Naive B cell (primary cell): ENCODE data around the gene OR11A1. TPM values are rescaled to one million over a fixed set of nuclear protein-coding genes. Genes with fewer than 3 reads are reported as not detected.

Experiments
- ATAC-seq, 2 donors: fragments of 150-1000 bp; cut with Tn5 transposase; 2 replicates each; pipeline ENCODE4 v1.10.0; 2021; ENCODE audit warnings: low read depth in 2 of 2, mild to moderate bottlenecking in 2 of 2, moderate library complexity in 2 of 2
- DNase-seq: peaks from one replicate; pipeline ENCODE4 v3.0.0; 2022
- H3K27ac Mint-ChIP-seq, 6 donors: one replicate each; pipeline ENCODE4 v1.8.0; 2020 to 2022; ENCODE audit warnings: mild to moderate bottlenecking in 6 of 6, mixed read lengths in 6 of 6, moderate library complexity in 5 of 6, inconsistent platforms in 2 of 6
- H3K27me3 Mint-ChIP-seq, 3 donors: one replicate each; pipeline ENCODE4 v1.8.0; 2021 to 2022; ENCODE audit warnings: mixed read lengths in 3 of 3, mild to moderate bottlenecking in 1 of 3
- H3K36me3 Mint-ChIP-seq, 2 donors: one replicate each; pipeline ENCODE4 v1.8.0; 2020 to 2022; ENCODE audit warnings: mixed read lengths in 2 of 2, inconsistent platforms in 1 of 2, mild to moderate bottlenecking in 1 of 2
- H3K4me1 Mint-ChIP-seq, 3 donors: one replicate each; pipeline ENCODE4 v1.8.0; 2020 to 2022; ENCODE audit warnings: mixed read lengths in 3 of 3, inconsistent platforms in 1 of 3, mild to moderate bottlenecking in 1 of 3, moderate library complexity in 1 of 3
- H3K4me3 Mint-ChIP-seq, 8 donors: one replicate each; pipeline ENCODE4 v1.8.0; 2020 to 2022; ENCODE audit warnings: mild to moderate bottlenecking in 8 of 8, mixed read lengths in 8 of 8, moderate library complexity in 8 of 8, inconsistent platforms in 2 of 8
- H3K9me3 Mint-ChIP-seq, 7 donors: one replicate each; pipeline ENCODE4 v1.8.0; 2020 to 2022; ENCODE audit warnings: mixed read lengths in 7 of 7, mild to moderate bottlenecking in 5 of 7, inconsistent platforms in 2 of 7, moderate library complexity in 1 of 7
- polyA plus RNA-seq, 6 donors: library from polyadenylated mRNA; unstranded; fragments of 300-500 nt; fragmentation: Illumina TruSeq; gene quantifications; one replicate each; pipeline ENCODE4 v1.2.3, GENCODE V29; 2021; ENCODE audit warnings: low read depth in 6 of 6

The OR11A1 gene
- polyA plus RNA-seq, 6 donors from 2014 or later: not detected

DNA sequence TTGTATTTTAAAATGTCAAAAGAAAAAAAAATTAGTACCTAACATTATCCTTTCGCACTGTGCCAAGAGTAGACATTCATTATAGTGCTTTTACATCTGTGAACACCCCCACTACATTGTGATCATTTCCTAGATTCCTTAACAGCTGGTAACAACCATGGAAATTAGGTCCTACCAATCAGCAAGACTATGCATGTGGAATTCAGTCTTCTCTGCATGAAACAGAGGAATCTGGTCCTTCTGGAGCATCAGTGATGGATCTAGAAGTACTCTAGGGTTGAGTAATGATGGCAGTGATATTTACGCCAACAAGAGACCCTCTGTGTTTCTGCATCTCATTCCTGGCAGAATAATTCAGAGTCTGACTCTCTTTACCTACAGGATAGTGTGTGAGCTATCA is 32.7 kb downstream of the OR11A1 start:
- Mint-ChIP-seq H3K36me3 (no peaks in the 10 kb centered on the region), H3K9me3 (peaks cover 0 to 9% (median 2%) of the 10 kb centered on the region in 7 donors), H3K4me1 (no peaks in the 10 kb centered on the region), H3K27ac (no peak overlapping the region), H3K27me3 (peaks cover 28 to 34% (median 30%) of the 10 kb centered on the region in 3 donors), H3K4me3 (no peak overlapping the region)
- DNase-seq (no peak), ATAC-seq (no peak)

DNA sequence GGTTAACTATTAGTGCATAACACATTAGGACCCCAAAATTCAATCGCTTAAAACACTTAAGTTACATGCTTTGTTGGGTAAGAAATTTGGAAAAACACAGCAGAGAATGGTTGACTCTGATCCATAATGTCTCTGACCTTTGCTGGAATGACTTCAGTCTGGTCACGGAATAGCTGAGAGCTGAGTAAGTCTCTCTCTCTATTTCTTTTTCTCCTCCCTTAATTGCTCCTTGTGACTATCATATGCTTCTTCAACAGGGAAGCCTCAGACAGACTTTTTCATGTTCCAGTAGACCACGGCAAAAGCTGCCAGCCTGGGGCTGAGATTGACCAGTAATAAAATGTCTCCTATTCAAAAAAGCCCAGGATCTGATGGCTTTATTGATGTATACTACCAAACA is 37.4 kb downstream of the OR11A1 start:
- Mint-ChIP-seq H3K4me1 (no peaks in the 10 kb centered on the region), H3K27ac (no peak overlapping the region), H3K4me3 (no peak overlapping the region), H3K36me3 (no peaks in the 10 kb centered on the region), H3K9me3 (peaks cover 0 to 9% (median 0%) of the 10 kb centered on the region in 7 donors), H3K27me3 (peaks cover 20 to 31% (median 20%) of the 10 kb centered on the region in 3 donors)
- no peak for ATAC-seq
- no peak for DNase-seq

DNA sequence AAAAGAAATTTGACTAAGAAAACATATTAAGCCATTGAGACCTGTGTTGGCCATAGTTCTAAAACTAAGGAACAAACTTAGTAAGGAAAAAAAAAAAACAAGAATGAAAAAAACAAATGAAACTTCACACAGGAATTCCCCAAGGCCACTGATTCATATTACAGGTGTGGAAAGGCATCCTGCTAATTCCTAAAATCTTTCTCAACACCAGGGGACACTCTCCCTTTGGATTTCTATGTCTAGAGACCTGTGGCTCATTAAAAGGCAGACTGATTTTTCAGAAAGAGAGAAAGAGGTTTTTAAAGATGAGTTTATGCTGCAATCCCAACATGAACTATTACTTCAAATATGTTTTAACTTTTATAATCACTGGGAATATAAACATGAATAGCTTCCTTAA is 42.3 kb downstream of the OR11A1 start, which contains the start of gene OR12D1:
Gene OR12D1, plus strand, starts transcription at position 341 of the 400 bp plus-strand sequence.
- H3K9me3 Mint-ChIP-seq: peaks cover 4 to 24% (median 16%) of the 10 kb centered on the region in 7 donors
- ATAC-seq: no peak
- H3K36me3 Mint-ChIP-seq: peaks cover 5 to 10% of the 10 kb centered on the region in 2 donors
- H3K4me3 Mint-ChIP-seq: no peak within 1 kb of the TSS
- no peak for DNase-seq
- no peaks in the 10 kb centered on the region for H3K4me1 Mint-ChIP-seq
- peaks cover 37 to 44% (median 38%) of the 10 kb centered on the region in 3 donors for H3K27me3 Mint-ChIP-seq
- H3K27ac Mint-ChIP-seq: no peak within 1 kb of the TSS

DNA sequence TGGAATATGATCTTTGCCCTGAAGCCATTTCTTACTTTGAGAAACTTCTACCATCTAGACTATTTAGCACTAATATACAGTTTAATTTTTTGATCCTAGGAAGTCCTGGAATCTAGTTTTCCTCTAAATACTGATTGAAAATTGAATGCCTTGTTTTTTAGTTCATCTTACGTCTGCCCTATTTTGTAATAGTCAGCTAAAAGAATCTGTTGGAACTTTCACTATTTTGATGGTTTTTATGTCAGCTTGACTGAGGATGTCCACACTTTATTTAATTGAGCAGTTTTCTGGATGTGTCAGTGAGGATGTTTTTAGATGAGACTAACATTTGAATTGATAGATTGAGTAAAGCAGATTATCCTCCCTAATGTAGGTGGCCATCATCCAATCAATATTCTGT is 53.1 kb downstream of the OR11A1 start:
- Mint-ChIP-seq H3K27ac (no peak overlapping the region), H3K4me3 (no peak overlapping the region), H3K27me3 (peaks cover 10 to 23% (median 21%) of the 10 kb centered on the region in 3 donors), H3K4me1 (no peaks in the 10 kb centered on the region), H3K9me3 (peaks cover 0 to 20% (median 12%) of the 10 kb centered on the region in 7 donors), H3K36me3 (peaks cover 0 to 4% of the 10 kb centered on the region in 2 donors)
- DNase-seq (no peak), ATAC-seq (no peak)

DNA sequence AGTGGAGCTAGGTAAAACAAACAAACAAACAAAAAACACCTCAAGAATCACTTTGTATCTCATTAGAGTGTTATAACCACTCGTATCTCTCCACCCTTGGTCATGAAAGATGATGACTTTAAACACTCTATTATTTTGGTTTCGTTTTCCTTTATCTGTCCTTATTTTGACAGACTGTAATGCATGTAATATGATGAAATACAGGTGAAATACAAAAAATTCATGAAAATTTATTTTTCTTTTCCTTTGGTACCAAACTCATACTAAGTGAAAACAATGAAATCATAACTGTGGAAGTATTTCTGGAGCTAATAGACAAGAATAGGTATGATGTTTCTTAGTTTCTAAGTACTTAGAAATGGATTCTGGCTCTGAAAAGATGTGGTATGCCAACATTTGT is 57.3 kb downstream of the OR11A1 start:
- Mint-ChIP-seq H3K36me3 (no peaks in the 10 kb centered on the region), H3K27ac (no peak overlapping the region), H3K27me3 (peaks cover 17 to 30% (median 23%) of the 10 kb centered on the region in 3 donors), H3K4me3 (no peak overlapping the region), H3K4me1 (no peaks in the 10 kb centered on the region), H3K9me3 (peaks cover 0 to 7% (median 0%) of the 10 kb centered on the region in 7 donors)
- no peak for ATAC-seq
- DNase-seq: no peak

DNA sequence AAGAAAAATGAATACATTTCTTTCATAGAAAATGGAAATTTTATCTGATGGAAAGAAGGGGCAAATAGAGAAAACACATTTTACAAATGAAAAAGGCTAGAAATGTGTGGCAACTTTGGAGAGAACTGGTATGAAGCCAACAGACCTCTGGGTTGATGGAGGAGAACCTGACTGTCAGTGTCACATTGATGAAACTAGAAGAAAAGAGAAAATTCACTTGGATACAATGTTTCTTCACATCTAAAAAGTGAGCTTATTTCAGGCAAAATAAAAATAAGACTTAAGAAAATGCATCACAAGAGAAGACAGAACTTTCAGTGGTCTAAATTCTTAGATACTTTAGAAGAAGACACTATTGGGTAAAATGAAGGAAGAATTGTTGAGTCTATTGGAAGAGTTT is 61.5 kb downstream of the OR11A1 start, which contains the start of gene OR12D2:
Gene OR12D2, plus strand, starts transcription at position 301 of the 400 bp plus-strand sequence. CDS start 1,069 bp downstream, outside the sequence.
- H3K9me3 Mint-ChIP-seq: peaks cover 0 to 5% (median 0%) of the 10 kb centered on the region in 7 donors
- H3K4me1 Mint-ChIP-seq: no peaks in the 10 kb centered on the region
- H3K4me3 Mint-ChIP-seq: no peak within 1 kb of the TSS

DNA sequence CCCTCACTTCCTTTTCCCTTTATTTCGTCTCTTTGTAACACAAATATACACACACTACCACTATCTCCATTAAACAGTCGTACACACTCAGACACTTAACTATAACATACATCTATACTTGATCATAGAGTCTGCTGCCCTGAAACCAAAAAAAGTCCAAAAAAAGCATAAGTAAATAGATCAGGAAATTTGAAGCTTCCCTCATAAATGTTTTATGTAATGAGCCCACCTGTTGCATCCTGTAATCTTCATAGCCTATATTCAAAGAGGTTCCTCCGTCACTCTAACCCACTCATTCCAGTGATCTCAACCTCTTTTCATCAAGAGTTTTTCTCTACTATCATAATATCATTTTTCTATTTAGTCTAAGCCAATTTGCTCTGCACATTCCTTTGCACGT is 68.3 kb downstream of the OR11A1 start:
- peaks cover 29 to 36% (median 32%) of the 10 kb centered on the region in 3 donors for H3K27me3 Mint-ChIP-seq
- no peak overlapping the region for H3K4me3 Mint-ChIP-seq
- H3K27ac Mint-ChIP-seq: no peak overlapping the region
- H3K9me3 Mint-ChIP-seq: peaks cover 0 to 2% (median 0%) of the 10 kb centered on the region in 7 donors
- H3K4me1 Mint-ChIP-seq: no peaks in the 10 kb centered on the region
- no peak for ATAC-seq
- no peaks in the 10 kb centered on the region for H3K36me3 Mint-ChIP-seq
- DNase-seq: no peak

More for the DNA sequence above, 61.5 kb downstream of the OR11A1 start, which contains the start of gene OR12D2:
- peaks cover 19 to 39% (median 30%) of the 10 kb centered on the region in 3 donors for H3K27me3 Mint-ChIP-seq
- ATAC-seq (no peak), DNase-seq (no peak)
- H3K36me3 Mint-ChIP-seq: no peaks in the 10 kb centered on the region
- no peak within 1 kb of the TSS for H3K27ac Mint-ChIP-seq

DNA sequence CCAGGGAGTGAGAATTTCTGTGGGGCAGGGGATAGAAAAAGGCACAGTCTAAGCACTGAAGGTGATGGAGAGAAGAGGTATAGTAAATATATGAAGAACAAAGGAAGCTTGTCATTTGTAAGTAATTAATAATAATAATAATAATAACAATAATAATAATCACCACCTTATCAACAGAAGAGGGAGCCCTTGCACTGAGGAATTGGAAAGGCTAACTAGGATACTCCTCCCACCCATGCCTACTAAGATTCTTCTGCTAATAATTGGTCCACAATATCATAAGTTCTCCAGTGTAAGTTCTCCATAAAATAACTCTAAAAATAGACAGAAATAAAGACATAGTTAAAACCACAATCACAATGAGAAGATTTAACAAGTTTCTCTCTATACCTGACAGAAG is 80.9 kb downstream of the OR11A1 start:
- Mint-ChIP-seq H3K36me3 (no peaks in the 10 kb centered on the region), H3K4me1 (no peaks in the 10 kb centered on the region), H3K27ac (no peak overlapping the region), H3K4me3 (no peak overlapping the region), H3K27me3 (peaks cover 12 to 45% (median 16%) of the 10 kb centered on the region in 3 donors), H3K9me3 (peaks cover 0 to 8% (median 2%) of the 10 kb centered on the region in 7 donors)
- no peak for DNase-seq
- no peak for ATAC-seq

Other genes starting within 250 kb of the OR11A1 start
- gene OR14J1, start 155.4 kb downstream of the OR11A1 start, polyA plus RNA-seq: not detected
- not detected for gene OR5V1, start 88.2 kb downstream of the OR11A1 start, polyA plus RNA-seq
- gene OR12D3, start 81.8 kb downstream of the OR11A1 start, polyA plus RNA-seq: not detected
- gene OR12D2, start 61.4 kb downstream of the OR11A1 start, polyA plus RNA-seq: not detected
- not detected for gene OR12D1, start 42.1 kb downstream of the OR11A1 start, polyA plus RNA-seq
- gene OR10C1, start 17.8 kb downstream of the OR11A1 start, polyA plus RNA-seq: not detected
- gene OR2H1, start 84 bp upstream of the OR11A1 start, polyA plus RNA-seq: not detected
- not detected for gene MAS1L, start 30.9 kb upstream of the OR11A1 start, polyA plus RNA-seq
- gene UBD, start 102.7 kb upstream of the OR11A1 start, polyA plus RNA-seq: not detected
- gene OR2H2, start 128.1 kb upstream of the OR11A1 start, polyA plus RNA-seq: under 1 TPM in 2 of 6 donors, not detected in 4; 0.15 to 0.17 TPM
- gene GABBR1, start 176.1 kb upstream of the OR11A1 start, polyA plus RNA-seq: 10 to 100 TPM in 1 of 6 donors, 1 to 10 TPM in 4, not detected in 1; 4.1 to 11.3 (median 4.6) TPM
- gene MOG, start 200.0 kb upstream of the OR11A1 start, polyA plus RNA-seq: not detected
- 1 to 10 TPM in 3 of 6 donors, not detected in 3; 1.8 to 3.1 (median 2.5) TPM for gene ZFP57, start 224.1 kb upstream of the OR11A1 start, polyA plus RNA-seq